ENCODE results near the gene CCDC60.
A peak's percentile ranks its signal among the peaks of the same experiment; 100 is the strongest.

CCDC60 gene

GRCh38 chr12:119334430-119335170 is at the start of gene CCDC60:
CCDC60 (plus strand) TSS chr12:119334729; CDS start chr12:119335177, 448 bp downstream.
- DNase-seq: no peak

GRCh38 chr12:119288576-119288975 is 46.0 kb upstream of the CCDC60 start:
- DNase-seq: peak; percentile 6 to 56

GRCh38 chr12:119292893-119293630 is 41.5 kb upstream of the CCDC60 start:
- no peak for DNase-seq

- no peak for DNase-seq
Observed at GRCh38 chr12:119294211-119294610, 40.3 kb upstream of the CCDC60 start.

GRCh38 chr12:119296535-119296934 is 38.0 kb upstream of the CCDC60 start:
- no peak for DNase-seq

- no peak for DNase-seq
Observed at GRCh38 chr12:119299130-119299529, 35.4 kb upstream of the CCDC60 start.

GRCh38 chr12:119301379-119301778 is 33.1 kb upstream of the CCDC60 start:
- DNase-seq: no peak

GRCh38 chr12:119302451-119303080 is 32.0 kb upstream of the CCDC60 start:
- no peak for DNase-seq

GRCh38 chr12:119306593-119306992 is 27.9 kb upstream of the CCDC60 start:
- DNase-seq: no peak

- no peak for DNase-seq
Observed at GRCh38 chr12:119307747-119308146, 26.8 kb upstream of the CCDC60 start.

GRCh38 chr12:119308708-119309456 is 25.6 kb upstream of the CCDC60 start:
- DNase-seq: no peak

GRCh38 chr12:119311878-119312277 is 22.7 kb upstream of the CCDC60 start:
- DNase-seq: no peak

- DNase-seq: no peak
Observed at GRCh38 chr12:119312904-119313303, 21.6 kb upstream of the CCDC60 start.

GRCh38 chr12:119314290-119314689 is 20.2 kb upstream of the CCDC60 start:
- no peak for DNase-seq

- DNase-seq: no peak
Observed at GRCh38 chr12:119319638-119320037, 14.9 kb upstream of the CCDC60 start.

- no peak for DNase-seq
Observed at GRCh38 chr12:119320678-119321077, 13.9 kb upstream of the CCDC60 start.

- DNase-seq: no peak
Observed at GRCh38 chr12:119322301-119322723, 12.2 kb upstream of the CCDC60 start.

- no peak for DNase-seq
Observed at GRCh38 chr12:119325813-119326212, 8.7 kb upstream of the CCDC60 start.

- DNase-seq: no peak
Observed at GRCh38 chr12:119326341-119326740, 8.2 kb upstream of the CCDC60 start.

- DNase-seq: no peak
Observed at GRCh38 chr12:119327471-119327870, 7.1 kb upstream of the CCDC60 start.

- peak in 1 of 2 experiments; percentile 1 for DNase-seq
Observed at GRCh38 chr12:119328111-119328510, 6.4 kb upstream of the CCDC60 start.

- DNase-seq: no peak
Observed at GRCh38 chr12:119338593-119339363, 4.2 kb downstream of the CCDC60 start.

Measured in NCI-H2081 (cell line).